ENCODE data around the gene ROGDI.

ROGDI gene

DNA sequence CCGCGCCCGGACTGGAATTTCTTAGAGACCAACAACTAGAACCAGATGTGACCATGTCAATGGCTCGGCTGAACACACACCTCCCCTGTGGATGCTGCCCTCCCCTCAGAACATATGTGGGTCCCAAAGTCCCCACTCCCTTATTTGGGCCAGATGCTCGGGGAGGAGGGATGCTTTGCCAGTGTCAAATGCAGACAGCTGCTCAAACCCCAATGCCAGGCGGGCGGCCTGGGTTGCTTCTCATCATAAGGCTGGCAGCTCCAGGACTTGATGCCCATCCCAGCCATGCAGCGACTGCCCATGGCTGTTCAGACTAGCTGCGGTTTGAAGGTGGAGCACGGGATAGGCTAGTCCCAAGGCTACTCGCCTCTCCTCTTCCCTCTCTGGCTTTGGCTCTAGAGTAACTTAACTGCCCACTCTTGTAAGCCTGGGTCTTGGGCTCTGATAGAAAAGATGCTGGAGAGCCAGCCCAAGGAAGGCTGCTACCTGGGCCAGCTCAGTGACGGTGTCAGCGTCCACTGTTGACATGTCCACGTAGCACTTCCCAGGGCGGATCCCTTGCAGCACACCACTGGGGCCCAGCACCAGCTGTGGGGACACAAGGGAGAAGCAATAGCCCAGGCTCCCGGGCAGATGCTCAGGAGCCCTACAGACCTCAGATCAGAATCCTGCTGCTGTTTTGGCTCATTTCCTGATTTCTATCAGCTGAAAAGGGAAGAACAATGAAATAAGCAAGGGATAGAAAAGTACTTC lies 11.0 kb upstream of the ROGDI start:
- DNase-seq: no peak

DNA sequence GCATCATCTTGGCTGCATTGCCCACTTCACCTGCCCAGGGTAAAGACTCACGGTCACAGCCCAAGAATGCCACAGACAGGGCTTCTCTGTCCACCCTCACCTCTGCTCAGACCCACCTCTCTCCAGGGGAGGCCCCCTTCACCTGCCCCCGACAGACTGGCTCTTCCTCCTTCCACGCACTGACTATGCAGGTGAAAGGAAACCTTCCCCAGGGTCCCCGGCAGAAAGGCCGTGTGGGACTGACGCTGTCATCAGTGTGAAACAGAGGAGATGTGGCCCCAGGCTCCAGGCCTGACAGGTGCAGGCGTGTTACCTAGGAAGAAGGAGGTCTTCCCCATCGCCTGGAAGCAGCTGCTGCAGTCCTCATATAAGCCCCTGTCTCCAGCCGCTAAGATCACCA lies 9.3 kb upstream of the ROGDI start:
- no peak for DNase-seq

GRCh38 chr16:4811242-4811641 lies 8.8 kb upstream of the ROGDI start:
- no peak for DNase-seq

DNA sequence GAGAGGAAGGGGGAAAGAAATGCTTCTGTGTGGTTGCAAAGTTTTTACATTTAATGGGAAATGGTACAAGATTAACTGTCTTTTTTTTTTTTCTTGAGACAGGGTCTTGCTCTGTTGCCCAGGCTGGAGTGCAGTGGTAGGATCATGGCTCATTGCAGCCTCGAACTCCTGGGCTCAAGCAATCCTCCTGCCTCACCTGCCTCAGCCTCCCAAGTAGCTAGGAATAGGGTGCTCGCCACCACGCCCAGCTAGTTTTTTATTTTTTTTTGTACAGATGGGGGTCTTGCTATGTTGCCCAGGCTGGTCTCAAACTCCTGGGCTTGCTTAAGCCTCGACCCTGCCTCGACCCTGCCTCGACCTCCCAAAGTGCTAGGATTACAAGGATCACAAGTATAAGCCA lies 3.8 kb upstream of the ROGDI start:
- no peak for DNase-seq

DNA sequence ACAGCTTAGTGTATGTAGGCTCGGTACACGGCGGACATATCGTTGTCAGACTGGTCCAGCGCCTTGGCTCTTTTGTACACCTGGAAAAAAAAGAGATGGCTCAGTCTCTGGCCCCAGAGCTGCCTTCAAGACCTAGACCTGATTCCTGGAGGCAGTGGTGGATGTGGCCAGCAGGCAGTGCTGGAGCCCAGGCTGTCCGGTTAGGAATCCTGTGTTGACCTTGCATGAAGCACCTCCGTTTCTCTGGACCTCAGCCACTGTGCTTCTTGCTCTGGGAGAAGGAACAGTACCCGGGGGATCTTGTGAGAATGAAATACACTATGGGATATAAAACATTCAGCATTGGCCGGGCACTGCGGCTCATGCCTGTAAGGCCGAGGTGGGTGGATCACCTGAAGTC lies 2.8 kb upstream of the ROGDI start:
- DNase-seq: no peak

DNA sequence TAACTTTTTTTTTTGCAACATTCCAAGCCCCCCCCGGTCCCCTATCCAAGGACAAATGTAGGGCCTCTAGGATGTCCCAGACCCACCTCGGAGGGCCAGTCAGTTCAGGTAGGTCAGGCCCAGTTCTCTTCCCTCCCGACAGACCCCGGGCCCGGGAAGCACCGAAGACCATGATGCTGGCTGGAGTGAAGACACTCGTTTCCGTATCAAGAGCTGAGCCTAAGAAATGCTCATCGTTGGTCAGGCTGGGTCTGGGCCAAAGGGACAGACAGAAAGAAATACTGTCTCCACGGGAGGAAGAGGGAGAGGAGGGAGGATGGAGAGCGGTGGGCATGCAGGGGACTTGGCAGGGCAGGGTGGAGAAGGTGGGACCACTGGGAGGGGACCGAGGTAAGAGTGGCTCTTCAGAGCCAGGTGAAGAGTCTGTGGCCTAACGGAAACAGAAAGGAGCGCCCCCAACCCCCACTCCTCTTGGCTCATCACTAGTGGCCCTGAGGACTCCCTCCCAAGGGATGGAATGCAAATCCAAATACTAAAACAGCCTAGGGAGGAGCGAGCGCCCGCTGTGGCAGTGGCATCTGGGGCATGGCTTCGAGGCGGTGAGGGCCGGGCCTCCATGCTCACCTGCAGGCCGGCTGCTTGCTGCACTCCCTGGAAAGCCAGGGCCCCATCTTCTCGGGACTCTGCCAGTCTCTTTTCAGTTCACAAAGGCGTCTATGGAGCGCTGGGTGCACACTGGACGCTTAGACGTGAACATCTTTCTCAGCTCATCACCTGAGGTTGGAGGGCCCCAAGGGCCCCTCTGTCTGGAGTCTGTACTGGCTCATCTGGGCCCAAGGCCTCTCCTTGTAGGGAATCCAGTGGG lies 1.7 kb upstream of the ROGDI start:
- no peak for DNase-seq

DNA sequence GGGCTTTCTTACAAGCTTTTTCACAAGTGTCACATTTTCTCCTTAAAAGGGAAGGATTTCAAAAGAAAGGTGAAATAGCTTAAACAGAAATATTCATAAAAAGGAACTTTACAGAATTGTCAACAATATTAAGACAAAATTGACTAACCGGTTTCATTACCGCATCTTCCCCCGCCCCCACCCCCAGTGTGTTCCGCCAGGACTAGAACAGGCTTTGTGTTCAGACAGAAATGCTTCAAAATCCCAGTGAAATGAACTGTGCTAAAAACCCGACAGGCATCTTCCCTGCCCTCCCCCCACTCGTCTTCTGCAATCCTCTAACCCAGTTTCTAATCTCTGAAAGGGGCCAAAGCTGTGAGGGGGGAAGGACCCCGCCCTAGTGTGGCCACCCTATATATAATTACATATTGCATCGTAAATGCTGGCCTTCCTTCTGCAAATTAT lies 990 bp upstream of the ROGDI start:
- DNase-seq: no peak

DNA sequence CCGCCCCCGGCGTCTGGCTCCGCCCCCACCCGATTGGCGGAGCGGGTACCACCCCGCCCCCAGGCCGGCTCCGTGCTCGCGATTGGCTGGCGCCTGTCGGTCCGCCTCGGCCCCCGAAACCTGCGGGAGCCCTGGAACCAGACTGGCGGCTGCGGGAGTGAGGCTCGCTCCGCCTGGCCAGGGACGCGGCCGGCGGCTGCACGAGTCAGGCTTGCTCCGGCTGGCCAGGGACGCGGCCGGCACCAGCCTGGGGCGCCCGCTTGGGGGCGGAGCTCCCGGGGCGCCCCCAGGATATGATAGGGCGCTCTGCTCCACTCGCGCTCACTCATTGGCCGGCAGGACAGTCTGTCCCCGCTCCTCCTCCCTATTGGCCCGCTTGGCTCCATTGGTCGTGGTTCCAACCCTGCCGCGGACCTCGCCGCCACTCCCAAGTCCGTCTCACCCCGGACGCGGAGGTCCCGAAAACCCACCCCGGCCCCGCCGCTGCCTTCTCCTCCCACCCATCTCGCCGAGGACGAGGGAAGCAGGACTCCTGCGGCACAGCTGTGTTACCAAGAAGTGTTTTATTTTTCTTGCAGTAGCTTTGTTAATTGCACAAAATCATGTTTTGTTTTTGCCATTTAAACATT lies 340 bp upstream of the ROGDI start:
- DNase-seq: peak; percentile 93

- DNase-seq: peak; percentile 59
These were observed 1.1 kb downstream of the ROGDI start for GRCh38 chr16:4801051-4801961.

DNA sequence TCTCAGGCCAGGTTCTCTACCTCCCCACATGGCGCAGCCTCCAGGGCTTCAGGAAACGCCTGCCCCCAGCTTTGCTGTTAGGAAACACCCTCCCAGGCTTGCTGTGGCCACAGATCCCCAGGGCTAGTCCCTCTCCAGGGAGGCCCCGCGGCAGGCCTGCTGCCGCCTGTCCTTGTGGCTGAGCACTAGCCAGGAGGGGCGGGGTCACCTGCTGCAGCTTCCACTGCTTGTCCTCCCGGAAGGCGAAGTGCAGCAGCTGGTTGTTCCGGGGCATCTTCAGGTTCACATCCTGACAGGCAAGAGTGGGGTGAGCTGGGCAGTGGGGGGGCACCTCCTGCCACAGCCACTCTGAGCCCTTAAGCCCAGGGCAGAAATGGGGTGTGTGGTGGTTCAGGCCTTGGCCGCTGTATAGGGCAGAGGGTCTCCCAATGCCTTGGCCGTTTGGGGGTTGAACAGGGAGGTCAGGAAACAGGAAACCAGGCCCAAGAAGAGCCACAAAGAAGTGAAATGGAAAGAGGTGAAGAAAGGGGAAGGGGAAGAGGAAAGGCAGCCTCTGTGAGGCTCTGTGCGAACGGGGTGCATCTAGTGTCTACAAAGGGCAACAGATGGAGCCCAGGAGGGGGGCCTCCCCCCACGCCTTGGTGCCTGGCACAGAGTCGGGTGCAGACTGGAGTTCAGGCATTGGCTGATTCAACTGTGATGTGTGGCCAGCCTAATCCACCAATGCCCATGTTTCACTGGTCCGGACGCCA lies 2.0 kb downstream of the ROGDI start:
- DNase-seq: no peak

DNA sequence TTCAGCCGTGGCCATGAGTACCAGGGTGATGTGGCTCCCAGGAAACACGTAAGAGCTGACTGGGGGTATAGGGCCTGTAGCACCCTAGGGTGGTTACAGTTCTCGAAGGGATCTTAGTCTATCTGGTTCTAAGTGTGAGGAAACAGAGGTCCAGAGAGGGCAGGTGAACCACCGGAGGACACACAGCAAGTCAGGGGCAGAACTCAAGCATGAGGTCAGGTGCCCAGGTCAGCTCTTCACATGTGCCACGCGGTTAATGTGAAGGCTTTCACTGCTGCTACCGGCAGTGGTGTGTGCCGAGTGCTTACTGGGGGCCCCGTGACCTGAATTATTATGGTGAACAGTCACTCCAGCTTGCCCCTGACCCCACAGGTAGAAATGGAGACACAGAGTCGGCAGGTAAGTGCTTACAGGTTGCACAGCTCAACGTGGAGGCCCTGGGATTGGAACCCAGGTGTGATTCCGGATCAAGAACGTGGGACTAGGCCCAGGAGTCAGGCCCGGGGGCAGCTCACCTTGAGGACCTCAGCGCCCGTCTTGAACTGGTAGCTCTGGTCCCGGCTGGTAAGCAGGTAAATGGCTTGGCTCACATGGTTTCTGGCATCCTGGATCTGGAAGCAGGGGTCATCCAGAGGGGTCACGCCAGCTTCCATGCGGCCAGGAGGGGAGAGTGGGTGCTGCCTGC lies 3.1 kb downstream of the ROGDI start:
- DNase-seq: no peak

DNA sequence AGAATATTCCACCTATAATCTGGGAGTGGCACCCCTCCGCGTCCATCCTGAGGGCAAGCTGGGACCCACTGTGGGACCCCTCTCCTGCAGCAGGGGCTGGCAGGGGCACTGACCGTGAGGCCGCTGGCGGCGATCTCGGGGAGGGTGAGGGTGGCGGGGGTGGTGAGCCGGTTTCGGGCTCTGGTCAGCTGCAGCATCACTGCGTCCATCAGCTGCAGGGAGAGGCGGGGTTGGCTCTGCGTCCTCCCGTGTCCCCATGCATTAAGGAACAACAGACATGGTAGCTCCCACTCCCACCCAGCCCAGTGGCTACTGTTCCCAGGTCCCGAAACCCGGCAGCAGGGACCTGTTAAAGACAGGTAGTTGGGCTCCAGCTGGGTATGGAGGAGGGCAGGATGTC lies 4.0 kb downstream of the ROGDI start:
- DNase-seq: no peak

DNA sequence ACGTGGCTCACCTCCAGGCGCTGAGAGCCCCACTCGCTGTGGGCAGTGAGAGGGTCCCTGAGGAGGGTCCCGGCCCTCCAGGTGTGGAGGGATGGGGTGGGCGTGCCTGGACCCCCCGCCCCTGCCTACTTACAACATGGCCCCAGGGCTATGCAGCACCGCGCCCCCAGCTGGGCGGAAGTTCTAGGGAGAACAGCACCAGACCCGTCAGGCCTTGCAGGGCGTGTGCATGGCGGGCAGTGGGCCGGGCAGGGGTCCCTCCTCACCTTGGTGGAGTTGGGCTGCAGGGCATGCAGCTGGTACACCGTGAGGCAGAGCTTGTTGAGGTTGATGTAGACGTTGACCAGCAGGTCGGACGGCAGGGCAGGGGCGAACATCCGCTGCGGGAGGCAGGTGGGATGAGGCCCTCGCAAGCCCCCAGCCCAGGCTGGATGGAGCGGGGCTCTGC lies 4.6 kb downstream of the ROGDI start:
- DNase-seq: no peak

DNA sequence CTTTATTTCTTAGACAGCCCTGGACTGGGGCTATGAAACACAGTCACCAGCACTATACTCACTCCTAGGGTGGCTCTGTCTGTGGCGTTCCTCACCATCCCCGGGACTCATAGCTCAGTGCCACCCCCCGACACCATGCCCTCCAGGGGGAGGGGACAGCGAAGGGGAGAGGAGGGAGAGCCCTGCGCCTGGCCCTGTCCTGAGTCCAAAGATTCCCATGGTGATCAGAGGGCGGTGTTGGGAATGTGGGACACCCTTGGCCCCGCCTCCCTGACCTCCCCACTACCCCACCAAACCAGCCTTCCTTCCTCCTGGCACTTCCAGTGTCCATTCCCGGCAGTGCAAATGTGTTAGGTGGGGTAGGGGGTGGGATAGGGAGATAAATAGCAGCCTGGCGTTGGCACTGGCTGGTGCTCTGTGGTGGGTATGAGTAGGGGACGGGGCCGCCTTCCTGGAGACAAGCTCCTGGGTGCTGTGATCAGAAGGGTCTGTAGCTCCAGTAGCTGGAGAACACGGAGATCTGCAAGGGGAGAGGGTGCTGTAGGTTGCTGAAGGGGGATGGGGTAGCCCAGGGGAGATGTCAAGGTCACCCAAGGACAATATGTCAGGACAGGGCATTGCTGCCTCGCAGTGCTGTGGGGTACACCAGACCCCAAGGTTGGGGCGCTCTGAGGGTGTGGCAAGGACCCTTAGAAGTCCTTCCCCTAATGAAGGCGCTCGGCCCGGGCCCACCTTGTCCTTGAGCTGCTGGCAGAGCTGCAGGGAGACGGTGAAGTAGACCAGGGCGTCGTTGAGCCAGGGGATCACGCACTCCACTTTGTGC lies 5.2 kb downstream of the ROGDI start:
- no peak for DNase-seq

- DNase-seq: no peak
These were observed 6.4 kb downstream of the ROGDI start for GRCh38 chr16:4795828-4796572.

DNA sequence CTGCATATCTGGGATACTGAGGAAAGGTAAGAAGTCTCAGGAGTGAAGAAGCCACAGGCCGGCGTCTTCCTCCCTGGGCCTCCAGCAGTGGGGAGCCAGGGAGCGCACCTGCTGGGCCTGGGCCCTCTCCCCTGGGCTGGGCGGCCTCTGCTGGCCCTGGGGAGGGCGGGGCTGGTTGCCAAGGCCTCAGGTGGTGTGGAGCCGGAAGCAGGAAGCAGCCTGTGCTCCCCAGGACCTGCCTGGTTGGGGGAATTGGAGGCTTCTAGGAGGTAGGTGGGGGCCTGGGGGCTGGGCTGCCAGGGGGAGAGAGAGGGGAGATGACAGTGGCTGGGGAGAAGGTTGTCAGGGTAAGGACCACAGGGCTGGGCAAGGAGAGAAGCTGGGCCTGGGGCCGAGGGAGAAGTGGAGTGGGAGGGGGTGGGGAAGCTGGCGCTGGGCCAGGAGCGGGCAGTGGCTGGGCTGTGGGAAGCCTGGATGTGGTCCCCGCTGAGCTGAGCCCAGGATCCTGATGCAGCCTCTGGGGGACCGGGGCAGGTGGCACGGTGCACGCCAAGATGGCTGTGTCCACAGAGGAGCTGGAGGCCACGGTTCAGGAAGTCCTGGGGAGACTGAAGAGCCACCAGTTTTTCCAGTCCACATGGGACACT lies 7.1 kb downstream of the ROGDI start, which contains the start of gene SMIM22:
Gene SMIM22 (plus strand): TSS at position 189 of the 647 bp plus-strand sequence. CDS start 366 bp downstream, at position 555.
- DNase-seq: no peak

GRCh38 chr16:4792951-4793513 lies 9.4 kb downstream of the ROGDI start:
- DNase-seq: no peak

DNA sequence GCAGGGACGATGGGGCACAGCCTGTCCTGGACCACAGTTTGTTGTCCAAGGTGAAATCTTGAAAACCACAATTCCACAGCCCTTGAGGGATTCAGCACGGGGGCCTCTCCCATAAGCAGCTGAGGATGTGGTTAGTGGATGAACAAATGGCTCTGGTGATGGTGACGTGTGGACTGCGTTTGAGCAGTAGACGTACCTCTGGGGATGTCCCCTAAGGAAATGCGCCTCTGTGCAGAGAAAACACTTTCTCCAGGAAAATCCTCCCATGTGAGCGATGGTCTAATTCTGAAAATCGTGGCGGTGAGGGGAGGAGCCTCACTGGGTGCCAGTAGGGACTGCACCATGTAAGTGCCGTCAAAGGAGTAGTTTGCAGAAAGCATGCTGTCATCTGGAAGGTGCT lies 11.6 kb downstream of the ROGDI start:
- no peak for DNase-seq

All from activated CD8-positive, alpha-beta memory T cell treated with anti-CD3 and anti-CD28 coated beads, Interleukin-2, amount 50 U/mL, for 48 hours (primary cell).